Erythroblast (primary cell): Measurements from ENCODE around the gene TUT1.

Experiments
- GATA1 ChIP-seq: IDR thresholded peaks from 2 replicates; pipeline ENCODE4 v1.6.1; 2011; ENCODE audit warnings: low read depth, mild to moderate bottlenecking, control low read depth, low read length, moderate library complexity
- POLR2A ChIP-seq: IDR thresholded peaks from 2 replicates; pipeline ENCODE4 v1.6.1; 2011; ENCODE audit warnings: mild to moderate bottlenecking, low read length

- TF ChIP-seq POLR2A: no peak
- TF ChIP-seq GATA1: no peak
These were observed 9.7 kb upstream of the TUT1 start for GRCh38 chr11:62601122-62601371.
